HEK293 (cell line): ENCODE results near the gene SLC25A44.
"Not testable (repeated sequence)": the region's sequence is repeated elsewhere in the genome, so short reads cannot be mapped to it uniquely, and the experiment has no call there.

Source experiments
- GLIS1 ChIP-seq: fragments of 450-650 bp; formaldehyde crosslinking; IDR thresholded peaks from 2 replicates; pipeline ENCODE4 v1.5.1; 2016; ENCODE audit warnings: missing biosample characterization, missing genetic modification characterization
- ZNF398 ChIP-seq: fragments of 450-650 bp; formaldehyde crosslinking; IDR thresholded peaks from 2 replicates; pipeline ENCODE4 v1.5.1; 2017; ENCODE audit warnings: missing biosample characterization, missing genetic modification characterization
- ZNF48 ChIP-seq: fragments of 450-650 bp; formaldehyde crosslinking; IDR thresholded peaks from 2 replicates; pipeline ENCODE4 v1.5.1; 2016; ENCODE audit warnings: missing biosample characterization, missing genetic modification characterization

DNA sequence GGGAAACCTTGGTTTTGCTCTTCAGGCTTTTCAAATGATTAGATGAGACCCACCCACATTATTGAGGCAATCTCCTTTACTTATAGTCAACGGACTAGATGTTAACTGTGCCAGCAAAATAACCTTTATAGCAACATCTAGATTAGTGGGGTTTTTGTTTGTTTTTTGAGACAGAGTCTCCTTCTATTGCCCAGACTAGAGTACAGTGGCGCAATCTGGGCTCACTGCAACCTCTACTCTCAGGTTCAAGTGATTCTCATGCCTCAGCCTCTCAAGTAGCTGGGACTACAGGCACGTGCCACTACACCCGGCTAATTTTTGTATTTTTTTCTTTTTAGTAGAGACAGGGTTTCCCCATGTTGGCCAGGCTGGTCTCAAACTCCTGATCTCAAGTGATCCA is 3.6 kb upstream of the SLC25A44 start:
- TF ChIP-seq ZNF48; GLIS1 (tag by site-specific recombination); ZNF398 (tag by site-specific recombination): not testable (repeated sequence)
